NCI-H524 (cell line): ENCODE results near the gene NRXN3.
A peak's percentile ranks its signal among the peaks of the same experiment; 100 is the strongest.
"Not testable (repeated sequence)": the region's sequence is repeated elsewhere in the genome, so short reads cannot be mapped to it uniquely, and the experiment has no call there.

Experiments used
- DNase-seq, 2 experiments: peaks; one replicate each; lab custom pipeline; 2025; lab: John Stamatoyannopoulos, UW

The NRXN3 gene

DNA sequence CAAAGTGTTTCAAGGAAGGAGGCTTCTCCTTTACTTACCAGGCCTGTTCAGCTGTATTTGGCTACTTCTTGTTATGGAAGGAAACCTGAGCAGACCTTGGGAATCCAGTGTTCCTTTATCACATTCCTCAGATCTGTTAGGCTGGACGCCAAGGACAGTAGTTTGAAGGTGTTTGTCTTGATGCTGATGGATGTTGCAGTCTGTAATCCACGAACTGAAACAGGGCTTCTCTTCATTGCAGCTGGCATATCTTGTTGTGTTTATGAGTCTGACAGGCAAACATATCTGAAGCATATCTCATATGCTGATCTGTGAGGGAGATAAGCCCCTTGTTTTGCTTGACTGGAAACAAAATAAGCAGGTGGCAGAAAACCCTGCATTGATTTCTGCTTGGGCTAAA, 904.3 kb downstream of the NRXN3 start:
- DNase-seq, result no peak

DNA sequence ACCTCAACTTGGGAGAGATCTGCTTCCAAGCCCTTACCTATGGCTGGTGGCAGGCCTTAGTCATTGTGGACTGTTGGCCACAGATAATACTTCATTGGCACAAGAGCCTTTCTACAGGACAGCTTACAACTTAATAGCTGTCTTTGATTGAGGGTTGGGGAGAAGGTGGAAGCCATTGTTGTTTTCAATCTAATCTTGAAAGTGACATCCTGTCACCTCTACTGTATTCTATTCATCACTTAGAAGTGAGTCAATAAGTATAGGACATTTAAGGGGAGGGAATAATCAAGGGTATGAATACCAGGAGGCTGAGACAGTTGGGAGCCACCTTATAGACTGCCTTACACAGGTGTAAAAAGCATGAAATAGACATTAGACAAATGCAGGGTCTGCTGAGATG, 906.3 kb downstream of the NRXN3 start:
- DNase-seq, result no peak

DNA sequence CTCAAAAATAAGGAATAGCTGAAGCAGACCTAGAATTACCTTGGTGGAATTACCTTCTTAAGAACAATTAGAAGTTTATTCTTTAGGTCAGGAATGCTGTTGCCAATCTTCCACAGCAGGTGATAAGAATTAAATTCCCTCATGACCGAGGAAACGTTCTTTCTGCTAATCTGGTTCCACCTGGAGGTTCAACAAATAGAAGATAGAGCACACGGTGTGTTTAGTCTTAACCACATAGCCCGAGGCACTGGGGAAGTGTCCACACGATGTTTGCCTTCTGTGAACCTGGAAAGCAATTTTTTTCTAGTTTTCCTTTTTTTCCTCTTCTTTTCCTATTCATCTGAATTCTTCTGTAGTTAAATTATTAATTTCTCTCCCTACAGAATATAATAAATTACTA, 906.9 kb downstream of the NRXN3 start:
- DNase-seq, result no peak

DNA sequence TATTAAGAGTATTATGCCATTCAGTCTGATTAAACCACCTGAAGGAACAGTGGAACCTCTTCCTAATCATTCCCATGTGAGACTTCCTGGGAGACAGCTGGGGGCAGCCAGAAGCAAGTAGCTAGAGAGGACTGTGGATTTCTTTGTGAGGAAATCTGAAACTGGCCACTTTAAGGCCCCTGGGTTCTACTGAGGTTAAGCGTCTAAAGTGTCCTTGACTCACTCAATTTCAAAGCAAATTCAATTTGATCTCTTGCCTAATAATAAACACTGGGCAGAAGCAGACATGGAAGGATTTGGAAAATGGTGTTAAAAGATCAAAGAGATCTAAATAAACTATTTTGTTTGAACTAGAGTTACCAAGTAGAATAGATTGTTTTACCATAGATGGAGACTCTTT, 909.9 kb downstream of the NRXN3 start:
- no peak for DNase-seq

DNA sequence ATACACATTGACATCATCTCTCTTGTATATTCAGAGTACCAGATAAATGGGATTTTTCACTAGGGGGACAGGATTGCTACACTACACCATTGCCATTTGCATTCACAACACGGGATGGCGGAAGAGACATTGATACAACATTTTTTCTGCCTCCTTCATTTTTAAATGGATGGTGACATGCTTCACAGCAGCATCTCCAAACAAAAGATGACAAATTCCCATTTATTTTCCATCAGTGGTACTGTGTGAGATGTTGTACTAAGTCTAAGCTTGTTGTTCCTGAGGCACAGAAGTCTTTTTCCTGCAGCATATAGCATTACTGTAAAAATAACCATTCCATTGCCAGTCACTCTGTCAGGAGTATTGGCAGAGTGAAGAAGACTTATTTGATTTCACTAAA, 912.7 kb downstream of the NRXN3 start:
- DNase-seq, result no peak

DNA sequence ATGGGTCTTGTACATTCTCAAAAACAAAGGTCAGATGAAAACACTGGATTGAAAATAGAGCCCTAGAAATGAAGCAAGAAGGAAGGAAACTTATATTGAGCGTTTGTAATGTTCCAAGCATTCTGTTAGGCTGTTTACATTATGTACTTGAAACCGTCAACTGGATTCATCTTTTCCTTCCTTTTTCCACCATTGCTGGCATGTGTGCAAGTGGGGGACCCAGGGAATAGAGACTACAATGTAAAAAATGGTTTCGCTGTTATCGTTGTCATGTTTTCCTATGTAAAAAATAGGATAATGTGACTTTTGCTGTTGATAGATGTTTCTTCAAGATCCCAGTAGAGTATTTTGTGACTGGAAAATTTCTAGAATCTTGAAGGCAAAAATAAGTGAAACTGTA, 913.2 kb downstream of the NRXN3 start:
- no peak for DNase-seq

DNA sequence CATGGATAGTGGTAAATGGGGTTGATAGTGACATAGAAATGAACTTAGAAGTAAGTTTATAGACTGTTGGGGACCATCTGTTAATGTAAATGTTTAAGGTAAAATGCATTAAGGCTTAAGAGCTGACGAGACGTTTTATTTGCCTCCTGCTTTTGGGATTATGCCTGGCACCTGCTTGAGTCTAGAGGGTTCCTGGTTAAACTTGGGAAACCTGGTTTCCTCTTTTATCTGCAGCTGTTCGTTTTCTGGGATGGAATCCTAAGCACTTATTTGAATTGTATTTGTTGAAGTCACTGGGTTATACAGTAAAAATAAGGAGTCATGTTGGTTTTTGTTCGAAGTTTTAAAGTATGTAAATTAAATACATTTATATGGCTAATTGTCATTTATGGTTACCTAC, 914.7 kb downstream of the NRXN3 start:
- peak; percentile 96 to 98 for DNase-seq

DNA sequence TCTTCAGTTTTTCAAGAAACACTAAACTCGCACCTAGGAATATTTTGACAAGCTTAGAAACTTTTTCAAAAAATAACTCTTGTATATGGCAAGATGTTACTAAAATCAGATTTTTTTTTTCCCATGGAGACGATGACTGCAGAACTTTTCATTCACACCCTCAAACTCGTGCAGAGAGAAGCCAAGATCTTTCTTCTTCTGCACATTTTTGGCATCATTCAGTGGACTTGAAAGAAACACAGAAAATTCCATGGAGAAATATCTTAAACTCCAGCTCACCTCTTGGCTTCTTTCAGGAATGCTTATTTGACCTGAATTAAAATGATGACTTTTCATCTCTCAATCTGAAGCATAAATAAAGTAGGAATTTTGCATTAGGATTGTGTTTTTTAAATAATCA, 919.4 kb downstream of the NRXN3 start:
- no peak for DNase-seq

DNA sequence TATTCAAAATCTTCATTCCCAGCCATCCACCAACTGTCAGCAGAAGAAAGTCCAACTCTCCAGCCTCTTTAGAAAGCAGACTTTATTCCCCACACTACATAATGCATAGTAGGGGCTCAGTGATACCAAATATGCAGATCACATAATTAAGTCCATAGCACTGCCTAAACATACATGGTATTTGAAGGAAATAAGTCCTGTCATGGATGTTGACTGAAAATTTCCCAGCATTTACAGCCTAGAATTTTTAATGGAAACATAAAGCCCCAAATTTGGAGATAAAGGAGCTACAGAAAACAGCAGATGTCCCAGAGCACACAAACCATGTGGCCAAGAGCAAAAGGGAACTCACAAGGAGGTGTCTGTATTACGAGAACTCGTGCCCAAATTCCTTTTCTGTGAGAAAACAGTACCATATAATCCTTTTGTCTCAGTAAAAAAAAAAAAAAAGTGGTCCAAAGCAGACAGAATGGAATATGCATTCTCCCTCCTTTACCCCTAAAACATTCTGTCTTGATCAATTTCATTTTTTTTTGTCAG, 920.5 kb downstream of the NRXN3 start:
- DNase-seq, result peak in 1 of 2 experiments; percentile 40

DNA sequence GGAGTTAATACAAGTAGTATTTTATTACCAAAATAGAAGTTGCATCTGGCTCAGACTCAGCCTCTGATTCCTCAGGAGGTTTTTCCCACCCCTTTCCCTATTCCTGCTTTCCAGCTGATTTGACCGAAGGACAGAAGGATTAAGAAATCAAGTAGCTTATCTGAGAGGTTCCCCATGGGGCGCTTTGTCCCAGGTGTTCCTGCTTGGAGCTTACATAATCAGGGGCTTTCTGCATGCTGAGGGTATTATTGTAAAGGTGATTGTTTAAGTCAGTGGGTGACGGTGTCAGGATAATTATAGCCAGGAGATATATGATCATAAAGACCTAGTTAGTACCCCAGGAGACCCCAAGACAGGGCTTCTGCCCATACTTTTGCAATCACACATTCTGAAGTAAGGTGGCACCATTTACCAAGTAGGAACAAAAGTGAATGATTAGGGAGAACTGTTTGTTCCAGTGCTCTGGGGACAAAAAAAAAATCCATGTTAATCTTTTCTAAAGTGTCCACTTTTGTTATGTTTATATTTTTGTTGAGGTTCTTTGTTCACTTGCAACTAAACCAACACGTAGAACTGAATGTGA, 921.3 kb downstream of the NRXN3 start:
- peak; percentile 91 to 95 for DNase-seq

DNA sequence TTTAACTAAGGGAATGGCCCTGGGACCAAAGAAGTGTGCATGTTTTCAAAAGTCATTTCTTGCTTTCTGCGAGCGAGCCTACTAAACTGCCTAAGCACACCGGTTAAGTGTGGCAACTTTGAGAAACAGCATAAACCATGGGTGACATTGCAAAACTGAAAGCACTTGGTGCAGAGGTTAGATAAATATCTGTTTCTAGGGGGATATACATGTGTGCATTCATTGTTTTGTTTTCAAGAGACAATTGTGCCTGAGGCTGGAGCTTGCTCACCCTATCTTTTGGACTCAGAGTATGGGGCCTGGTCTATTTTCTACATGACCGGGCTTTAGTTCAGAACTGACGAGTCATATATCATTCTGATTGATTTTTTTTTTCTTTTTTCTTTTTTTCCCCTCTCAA, 923.4 kb downstream of the NRXN3 start:
- DNase-seq, result no peak

DNA sequence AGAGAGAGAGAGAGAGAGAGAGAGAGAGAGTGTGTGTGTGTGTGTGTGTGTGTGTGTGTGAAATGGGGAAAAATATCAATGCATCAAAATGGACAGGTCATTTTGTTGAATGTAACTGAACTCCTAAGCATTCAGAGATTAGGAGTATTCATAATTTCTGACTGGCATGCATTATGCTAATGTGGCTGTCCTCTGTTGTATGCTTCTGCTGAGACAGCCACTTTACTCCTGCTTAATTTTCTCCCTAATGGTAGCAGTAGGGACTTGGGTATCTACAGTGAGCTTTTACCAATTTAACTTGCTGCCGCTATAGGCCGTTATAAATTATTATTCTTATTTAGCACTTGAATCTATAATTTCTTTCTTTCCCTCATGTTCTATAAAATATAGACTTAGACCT, 924.8 kb downstream of the NRXN3 start:
- no peak for DNase-seq

DNA sequence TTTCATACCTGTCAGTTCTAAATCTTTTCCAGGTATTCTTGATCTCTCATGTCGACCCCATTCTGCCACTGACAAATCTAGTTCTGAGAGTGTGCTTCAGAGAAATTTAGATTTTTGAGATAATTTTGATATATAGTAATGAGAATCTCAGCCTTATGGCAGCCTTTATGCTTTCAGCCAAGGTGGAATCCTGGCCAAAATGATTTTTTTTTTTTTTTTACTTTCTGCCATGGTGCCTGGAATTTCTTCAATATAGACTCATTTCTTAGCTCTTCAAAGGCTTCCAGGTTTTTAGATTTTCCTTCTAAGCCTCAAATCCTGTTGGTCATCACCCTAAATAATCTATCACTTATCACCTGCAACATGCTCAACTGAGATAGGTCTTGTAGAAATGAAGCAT, 926.6 kb downstream of the NRXN3 start:
- no peak for DNase-seq

DNA sequence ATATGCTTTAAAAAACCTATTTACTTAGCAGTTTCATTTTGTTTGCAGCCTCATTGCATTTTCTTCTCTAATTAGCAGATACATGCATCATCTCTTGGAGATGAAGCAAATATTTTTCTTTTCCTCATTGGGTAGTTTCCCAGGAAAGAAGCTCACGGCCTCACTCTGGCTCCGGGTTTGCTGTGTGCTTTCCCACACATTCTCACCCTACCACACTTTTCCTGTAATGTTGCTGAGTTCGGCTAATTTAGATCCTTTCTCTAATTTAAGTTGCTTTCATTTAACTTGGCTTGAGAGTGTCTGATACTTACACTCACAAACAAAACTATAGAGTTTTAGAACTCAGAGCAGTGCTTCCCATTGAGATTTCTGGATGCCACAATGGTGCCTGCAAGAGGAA, 928.2 kb downstream of the NRXN3 start:
- DNase-seq, result no peak

DNA sequence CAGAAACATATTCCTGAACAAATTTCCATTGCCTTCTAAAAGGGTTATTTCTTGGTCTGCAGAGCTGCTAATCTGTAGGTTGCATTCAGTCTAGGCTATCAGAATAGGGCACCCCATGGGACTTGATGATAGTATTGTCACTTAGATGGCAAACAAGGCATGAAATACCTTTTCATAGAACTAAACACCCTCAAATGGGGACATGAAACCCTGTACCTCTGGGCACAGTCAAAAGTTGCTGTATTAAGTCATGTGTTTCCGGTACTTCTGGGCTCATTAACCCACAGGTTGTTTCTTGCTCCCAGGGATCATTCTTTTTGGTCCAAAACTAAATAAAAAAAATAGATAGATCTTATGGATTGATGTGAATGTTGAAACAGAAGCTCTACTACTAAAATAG, 930.4 kb downstream of the NRXN3 start:
- DNase-seq, result no peak

DNA sequence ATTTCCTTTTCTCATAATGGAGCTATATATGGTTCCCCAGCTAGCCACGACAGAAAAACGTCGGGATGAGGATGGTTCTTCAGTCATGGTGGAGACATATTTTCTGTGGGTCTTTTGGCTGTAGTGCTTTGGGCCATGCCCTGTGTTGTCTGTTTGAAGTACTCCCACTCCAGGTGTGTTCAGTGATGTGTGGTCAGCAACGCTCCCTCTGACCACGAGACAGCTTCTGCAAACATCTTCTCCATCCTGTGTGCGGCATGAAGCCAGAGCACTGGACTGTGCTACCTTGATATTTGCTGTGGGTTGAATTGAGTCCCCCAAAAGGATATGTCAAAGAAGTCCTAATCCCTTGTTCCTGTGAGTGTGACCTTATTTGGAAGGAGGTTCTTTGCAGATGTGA, 931.2 kb downstream of the NRXN3 start:
- DNase-seq, result no peak

DNA sequence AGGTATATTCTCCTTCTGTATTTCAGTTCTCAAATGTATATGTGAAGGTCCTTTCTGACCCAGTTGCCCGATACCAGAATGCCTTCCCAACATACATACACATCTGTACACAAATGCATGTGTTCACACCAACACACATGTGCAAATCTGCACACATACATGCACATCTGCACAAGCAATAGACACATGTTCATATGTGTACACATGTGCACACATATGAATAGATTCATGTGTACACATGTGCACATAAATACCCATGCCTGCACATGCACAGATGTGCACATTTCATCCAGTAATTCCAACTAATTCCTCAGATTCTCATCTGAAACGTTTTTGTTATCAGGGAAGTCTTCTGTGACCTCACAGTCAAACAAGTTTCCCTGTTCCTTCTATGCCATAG, 933.6 kb downstream of the NRXN3 start:
- no peak for DNase-seq

DNA sequence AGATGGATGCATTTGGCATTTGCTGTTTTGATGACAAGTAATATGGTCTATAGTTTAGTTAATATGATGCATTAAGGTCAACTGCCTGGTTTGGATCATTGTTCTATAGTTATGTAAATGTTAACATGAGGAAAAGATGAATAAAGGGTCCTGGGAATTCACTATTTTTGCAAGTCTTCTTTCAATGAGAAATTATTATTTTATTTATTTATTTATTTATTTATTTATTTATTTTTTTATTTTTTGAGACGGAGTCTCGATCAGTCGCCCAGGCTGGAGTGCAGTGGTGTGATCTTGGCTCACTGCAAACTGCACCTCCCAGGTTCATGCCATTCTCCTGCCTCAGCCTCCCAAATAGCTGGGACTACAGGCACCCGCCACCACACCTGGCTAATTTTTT, 940.4 kb downstream of the NRXN3 start:
- DNase-seq, result not testable (repeated sequence)

DNA sequence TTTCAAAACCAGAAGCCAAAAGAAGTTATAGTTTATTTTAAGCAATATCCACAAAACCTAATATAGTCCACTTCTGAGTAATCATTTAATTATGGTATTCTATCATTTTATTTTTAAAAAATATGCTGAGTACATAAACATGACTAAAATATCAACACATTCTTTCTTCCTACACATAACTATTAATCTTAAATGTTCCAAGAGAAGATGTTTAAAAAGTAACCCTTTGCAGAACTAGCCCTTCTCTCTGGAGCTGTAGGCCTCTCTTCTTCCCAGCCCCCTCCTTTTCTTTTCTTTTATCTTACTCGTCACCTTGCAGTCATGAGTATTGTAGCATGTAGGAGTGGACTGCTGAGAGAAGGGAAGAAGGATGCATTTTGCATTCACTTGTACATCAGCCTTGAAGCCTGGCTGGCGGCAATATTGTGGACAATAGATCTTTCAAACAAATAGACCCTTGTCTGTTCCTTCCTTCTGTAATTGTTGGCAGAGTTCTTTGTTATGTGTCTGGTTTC, 941.9 kb downstream of the NRXN3 start:
- DNase-seq, result no peak

DNA sequence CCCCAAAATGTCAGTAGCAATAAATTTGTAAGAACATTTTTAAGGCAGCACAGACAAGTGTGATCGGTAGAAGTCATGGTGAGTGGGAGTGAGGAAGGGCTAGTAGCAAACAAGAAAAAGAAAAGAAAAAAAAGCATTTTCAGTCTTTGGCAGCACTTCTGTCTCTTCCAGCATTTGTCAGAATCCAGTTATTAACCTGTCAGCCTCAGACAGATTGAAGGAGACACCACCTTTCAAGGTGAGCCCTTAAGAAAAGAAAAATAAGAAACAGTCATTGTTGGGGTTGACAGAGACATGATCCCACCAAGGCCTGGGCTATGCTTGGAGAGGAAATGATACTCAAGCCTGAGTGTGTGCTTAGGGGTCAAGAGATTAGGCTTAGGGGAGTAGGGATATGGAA, 947.4 kb downstream of the NRXN3 start:
- DNase-seq, result no peak

DNA sequence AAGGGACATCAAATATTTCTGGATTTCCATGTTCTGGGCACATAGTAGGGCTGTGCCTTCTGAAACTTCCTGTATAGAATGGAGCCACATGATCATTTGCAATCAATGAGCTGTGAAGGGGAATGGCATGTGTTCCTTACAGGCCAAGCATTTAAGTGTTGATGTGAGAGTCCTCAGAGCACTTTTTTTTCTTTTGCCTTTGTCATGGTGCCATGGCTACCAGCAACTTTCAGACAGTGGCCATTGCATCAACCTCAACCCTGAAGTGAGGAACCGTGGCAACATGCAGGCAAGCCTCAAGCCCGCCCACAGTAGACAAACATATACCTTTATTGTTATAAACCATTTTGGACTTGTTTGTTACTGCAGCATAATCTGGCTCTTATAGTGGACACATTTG, 948.1 kb downstream of the NRXN3 start:
- DNase-seq, result no peak

DNA sequence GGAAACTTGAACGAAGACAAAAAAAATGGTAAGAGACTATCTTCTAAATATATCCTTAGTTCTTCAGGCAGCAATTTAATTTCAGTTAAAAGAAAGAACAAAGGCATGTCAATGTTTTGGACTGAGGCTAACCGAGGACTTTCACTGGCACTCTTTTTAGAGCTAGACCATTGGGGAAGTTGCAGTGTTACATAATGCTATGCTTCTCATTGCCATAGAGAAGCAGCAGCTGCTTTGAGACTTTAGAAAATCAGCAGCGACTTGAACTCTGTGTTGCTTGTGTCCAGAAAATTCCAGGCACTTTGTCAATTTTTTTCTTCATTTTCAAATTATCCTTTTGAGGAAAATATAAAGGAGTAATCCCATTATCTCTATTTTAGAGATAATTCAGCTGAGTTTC, 964.2 kb downstream of the NRXN3 start:
- DNase-seq, result no peak

DNA sequence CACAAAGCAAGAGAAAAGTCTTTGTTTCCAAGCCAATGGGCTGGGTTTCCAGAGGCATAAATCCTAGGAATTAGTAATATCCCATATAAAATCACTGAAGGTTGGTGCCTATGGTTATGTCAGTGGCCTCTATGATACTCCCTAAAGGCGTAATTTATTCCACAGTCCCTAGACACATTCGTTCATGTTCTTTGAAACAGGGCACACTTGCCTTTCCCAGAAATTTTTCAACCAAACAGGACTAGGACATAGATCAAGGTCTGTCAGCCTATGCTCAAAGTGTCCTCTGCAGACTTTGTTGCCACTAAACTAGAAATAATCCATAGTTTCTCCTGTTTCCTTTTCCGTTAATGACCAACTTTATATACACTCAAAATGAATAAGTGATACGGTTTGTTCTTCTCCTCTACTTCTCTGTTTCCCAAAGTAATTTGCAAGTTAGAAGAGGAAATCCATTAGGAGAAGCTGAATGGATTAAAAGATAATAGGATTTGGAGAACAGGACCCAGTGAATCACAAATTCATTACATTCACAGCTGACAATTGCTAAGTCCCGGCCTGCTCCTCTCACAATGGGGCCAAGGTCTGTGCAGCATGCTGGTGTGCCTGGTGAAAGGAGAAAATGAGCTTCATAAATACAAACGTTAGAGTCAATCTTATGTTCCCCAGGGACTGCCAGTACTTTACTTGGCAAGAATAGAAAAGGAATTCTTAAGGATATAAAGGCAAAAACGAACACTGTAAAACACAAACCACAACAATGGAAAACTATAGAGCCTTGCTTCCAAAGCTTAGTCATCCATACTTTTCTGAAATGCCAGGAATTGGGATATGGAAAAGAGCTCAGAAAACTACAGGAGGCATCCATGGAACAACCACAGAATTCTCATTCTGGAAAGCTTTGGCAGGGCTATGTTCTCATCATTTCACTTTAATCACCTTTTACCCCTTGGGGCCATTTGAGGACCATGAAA, 966.2 kb downstream of the NRXN3 start:
- peak; percentile 84 to 94 for DNase-seq
